AG04450 (cell line): ENCODE data around the gene KCNH4. TPM values are rescaled to one million over a fixed set of nuclear protein-coding genes. Genes with fewer than 3 reads are reported as not detected.

Experiments
- CTCF ChIA-PET: fragments of 300-600, 350-600 bp; formaldehyde crosslinking; extraction: SDS; loops from one replicate; lab custom pipeline; 2022; ENCODE audit warnings: antibody characterized with exemption, inconsistent platforms; lab: Charles Lee
- POLR2A ChIA-PET: fragments of 350-600 bp; formaldehyde crosslinking; extraction: SDS; loops from one replicate; lab custom pipeline; 2021; ENCODE audit warnings: antibody characterized with exemption, inconsistent platforms; lab: Yijun Ruan, JAX
- DNase-seq: peaks from one replicate; pipeline ENCODE4 v3.0.0-alpha.2; 2011; ENCODE audit warnings: low read depth, low spot score
- H3K27ac ChIP-seq: one replicate; pipeline ENCODE4 v1.5.1; 2012; ENCODE audit warnings: low read depth, low read length, control low read depth
- H3K27me3 ChIP-seq: one replicate; pipeline ENCODE4 v1.6.0; 2012; ENCODE audit warnings: low read length; ENCODE audit not compliant: control insufficient read depth, insufficient read depth
- H3K4me3 ChIP-seq: 2 replicates; pipeline ENCODE4 v1.5.1; 2011; ENCODE audit warnings: mild to moderate bottlenecking, low read depth, low read length, control low read depth
- H3K9me3 ChIP-seq: 2 replicates; pipeline ENCODE4 v1.5.1; 2012; ENCODE audit warnings: low read length; ENCODE audit not compliant: control insufficient read depth, insufficient read depth
- polyA plus RNA-seq: library from polyadenylated mRNA; depleted of rRNA; stranded (reverse); fragments of >200 nt; gene quantifications from 2 replicates; pipeline ENCODE4 v1.2.3, GENCODE V29; 2011
- TF ChIP-seq, protein P1 (sequence below): IDR thresholded peaks from 2 replicates; pipeline ENCODE4 v1.5.1; 2011; ENCODE audit warnings: low read depth, low read length, control low read depth, inconsistent platforms

The KCNH4 gene
- polyA plus RNA-seq, 1 experiment = 0.01 TPM

DNA sequence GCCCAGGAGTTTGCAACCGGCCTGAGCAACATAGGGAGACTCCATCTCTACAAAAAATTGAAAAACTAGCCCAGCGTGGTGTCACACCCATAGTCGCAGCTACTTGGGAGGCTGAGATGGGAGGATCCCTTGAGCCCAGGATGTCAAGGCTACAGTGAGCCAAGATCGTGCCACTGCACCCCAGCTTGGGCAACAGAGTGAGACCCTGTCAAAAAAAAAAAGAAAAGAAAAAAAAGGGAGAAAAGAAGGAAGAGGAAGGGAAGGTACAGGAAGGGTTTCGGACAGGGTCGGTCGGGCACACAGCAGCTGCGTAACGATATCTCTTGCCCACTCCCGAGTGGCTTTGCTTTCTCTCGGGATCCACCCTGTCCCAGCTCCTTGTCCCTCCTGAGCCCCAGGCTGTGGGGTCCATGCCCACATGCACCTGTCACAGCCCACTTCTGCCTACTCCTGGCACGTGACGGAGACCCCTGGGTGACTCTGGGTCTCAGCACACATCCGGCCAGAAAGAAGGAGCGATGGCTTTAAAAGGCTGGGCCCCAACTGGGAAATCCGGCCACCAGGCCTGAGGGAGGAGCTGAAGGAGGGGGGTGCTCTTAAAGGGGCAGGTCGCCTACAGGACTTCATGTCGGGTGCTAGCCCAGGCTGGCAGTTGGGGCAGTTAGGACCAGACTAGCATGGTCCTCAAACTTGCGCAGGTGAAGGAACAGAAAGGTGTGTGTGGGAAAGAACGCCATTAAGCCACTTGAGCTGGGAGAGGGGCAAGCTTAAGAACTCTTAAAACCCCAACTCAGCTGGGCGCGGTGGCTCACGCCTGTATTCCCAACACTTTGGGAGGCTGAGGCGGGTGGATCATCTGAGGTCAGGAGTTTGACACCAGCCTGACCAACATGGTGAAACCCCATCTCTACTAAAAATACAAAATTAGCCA lies 13.3 kb upstream of the KCNH4 start, which contains the start of gene GHDC:
Gene GHDC, minus strand, starts transcription at position 526 of the 931 bp plus-strand sequence. CDS start 913 bp downstream, outside the sequence.
- CTCF ChIA-PET = interaction anchor here (0.6 kb wide), 1 partner anchor 230 kb away, joined by 4 read pairs; no protein-coding TSS in a partner anchor
- POLR2A ChIA-PET = interaction anchor here (0.5 to 1.0 kb wide), 3 partner anchors 14 to 325 kb away, joined by 3 to 5 read pairs (median 4); no protein-coding TSS in a partner anchor

DNA sequence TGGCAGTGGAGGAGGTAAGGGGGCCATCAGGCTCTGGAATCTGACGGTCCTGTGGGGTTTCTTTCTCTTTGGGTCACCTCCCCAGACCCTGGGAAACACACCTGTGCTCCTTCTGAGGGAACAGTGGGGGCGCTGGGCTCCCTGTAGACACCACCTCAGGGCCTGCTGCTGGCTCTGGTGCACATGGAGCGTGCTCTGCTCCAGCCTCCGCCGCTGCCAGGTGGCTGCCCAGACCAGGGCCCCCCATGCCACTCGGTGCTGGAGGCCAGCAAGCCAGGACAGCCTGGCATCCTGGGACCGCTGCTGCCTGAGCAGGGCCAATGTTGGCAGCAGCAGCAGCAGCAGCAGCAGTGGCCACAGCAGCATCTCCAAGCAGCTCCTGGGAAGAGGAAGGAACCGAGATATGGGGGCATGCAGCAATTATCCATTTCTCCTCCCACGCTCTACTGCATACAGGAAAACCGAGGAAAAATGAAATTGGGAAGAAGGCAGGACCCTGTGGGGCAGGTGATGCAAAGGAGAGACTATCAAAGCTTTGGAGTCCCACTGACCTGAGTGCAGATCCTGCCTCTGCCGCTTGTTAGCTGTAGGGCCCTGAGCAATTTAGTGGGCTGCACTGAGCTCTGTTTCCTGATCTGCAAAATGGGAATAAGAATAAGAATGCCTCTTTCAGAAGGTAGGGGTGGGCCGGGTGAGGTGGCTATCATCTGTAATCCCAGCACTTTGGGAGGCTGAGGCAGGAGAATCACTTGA lies 12.4 kb upstream of the KCNH4 start:
- ChIA-PET CTCF (interaction anchor here (0.6 kb wide), 1 partner anchor 229 kb away, joined by 4 read pairs; no protein-coding TSS in a partner anchor), POLR2A (no interaction called here)
- H3K4me3 ChIP-seq = peak overlapping the region; percentile 80
- TF ChIP-seq, protein P1, sequence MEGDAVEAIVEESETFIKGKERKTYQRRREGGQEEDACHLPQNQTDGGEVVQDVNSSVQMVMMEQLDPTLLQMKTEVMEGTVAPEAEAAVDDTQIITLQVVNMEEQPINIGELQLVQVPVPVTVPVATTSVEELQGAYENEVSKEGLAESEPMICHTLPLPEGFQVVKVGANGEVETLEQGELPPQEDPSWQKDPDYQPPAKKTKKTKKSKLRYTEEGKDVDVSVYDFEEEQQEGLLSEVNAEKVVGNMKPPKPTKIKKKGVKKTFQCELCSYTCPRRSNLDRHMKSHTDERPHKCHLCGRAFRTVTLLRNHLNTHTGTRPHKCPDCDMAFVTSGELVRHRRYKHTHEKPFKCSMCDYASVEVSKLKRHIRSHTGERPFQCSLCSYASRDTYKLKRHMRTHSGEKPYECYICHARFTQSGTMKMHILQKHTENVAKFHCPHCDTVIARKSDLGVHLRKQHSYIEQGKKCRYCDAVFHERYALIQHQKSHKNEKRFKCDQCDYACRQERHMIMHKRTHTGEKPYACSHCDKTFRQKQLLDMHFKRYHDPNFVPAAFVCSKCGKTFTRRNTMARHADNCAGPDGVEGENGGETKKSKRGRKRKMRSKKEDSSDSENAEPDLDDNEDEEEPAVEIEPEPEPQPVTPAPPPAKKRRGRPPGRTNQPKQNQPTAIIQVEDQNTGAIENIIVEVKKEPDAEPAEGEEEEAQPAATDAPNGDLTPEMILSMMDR = no peak
- H3K27me3 ChIP-seq = peaks cover 2% of the 10 kb centered on the region
- DNase-seq = no peak
- H3K9me3 ChIP-seq = no peaks in the 10 kb centered on the region; the same call in 1 of the 2 replicates
- no peak overlapping the region for H3K27ac ChIP-seq

More for the DNA sequence above, 13.3 kb upstream of the KCNH4 start, which contains the start of gene GHDC:
- peak; percentile 30 for DNase-seq
- TF ChIP-seq, protein P1 = no peak
- Histone ChIP-seq H3K9me3 (no peaks in the 10 kb centered on the region; the same call in 1 of the 2 replicates), H3K27ac (no peak within 1 kb of the TSS), H3K4me3 (peak within 1 kb of the TSS; percentile 80), H3K27me3 (no peaks in the 10 kb centered on the region)

- ChIA-PET POLR2A (interaction anchor here (0.7 kb wide), 1 partner anchor 226 kb away, joined by 4 read pairs; no protein-coding TSS in a partner anchor), CTCF (interaction anchor here (1.0 kb wide), 1 partner anchor 9 kb away, joined by 6 read pairs; no protein-coding TSS in a partner anchor)
- no peaks in the 10 kb centered on the region; the same call in 1 of the 2 replicates for H3K9me3 ChIP-seq
- TF ChIP-seq, protein P1 = no peak
- H3K4me3 ChIP-seq = no peak overlapping the region
- no peak overlapping the region for H3K27ac ChIP-seq
- H3K27me3 ChIP-seq = peaks cover 2% of the 10 kb centered on the region
- DNase-seq = no peak
Measured at GRCh38 chr17:42192189-42193126, 11.5 kb upstream of the KCNH4 start.

GRCh38 chr17:42191275-42191608 lies 10.3 kb upstream of the KCNH4 start:
- H3K27ac ChIP-seq = no peak overlapping the region
- DNase-seq = no peak
- CTCF ChIA-PET = interaction anchor here (1.0 kb wide), 1 partner anchor 8 kb away, joined by 6 read pairs; no protein-coding TSS in a partner anchor
- H3K27me3 ChIP-seq = peaks cover 2% of the 10 kb centered on the region
- TF ChIP-seq, protein P1 = no peak
- no peaks in the 10 kb centered on the region; the same call in 1 of the 2 replicates for H3K9me3 ChIP-seq
- no peak overlapping the region for H3K4me3 ChIP-seq
- POLR2A ChIA-PET = no interaction called here
